T1000 (cell line): Measurements from ENCODE around the gene MTF1.
"Not testable (repeated sequence)": the region's sequence is repeated elsewhere in the genome, so short reads cannot be mapped to it uniquely, and the experiment has no call there.

Source experiments
- DNase-seq: peaks from one replicate; lab custom pipeline; 2025; ENCODE audit warnings: mixed read lengths; lab: John Stamatoyannopoulos, UW

The MTF1 gene

DNA sequence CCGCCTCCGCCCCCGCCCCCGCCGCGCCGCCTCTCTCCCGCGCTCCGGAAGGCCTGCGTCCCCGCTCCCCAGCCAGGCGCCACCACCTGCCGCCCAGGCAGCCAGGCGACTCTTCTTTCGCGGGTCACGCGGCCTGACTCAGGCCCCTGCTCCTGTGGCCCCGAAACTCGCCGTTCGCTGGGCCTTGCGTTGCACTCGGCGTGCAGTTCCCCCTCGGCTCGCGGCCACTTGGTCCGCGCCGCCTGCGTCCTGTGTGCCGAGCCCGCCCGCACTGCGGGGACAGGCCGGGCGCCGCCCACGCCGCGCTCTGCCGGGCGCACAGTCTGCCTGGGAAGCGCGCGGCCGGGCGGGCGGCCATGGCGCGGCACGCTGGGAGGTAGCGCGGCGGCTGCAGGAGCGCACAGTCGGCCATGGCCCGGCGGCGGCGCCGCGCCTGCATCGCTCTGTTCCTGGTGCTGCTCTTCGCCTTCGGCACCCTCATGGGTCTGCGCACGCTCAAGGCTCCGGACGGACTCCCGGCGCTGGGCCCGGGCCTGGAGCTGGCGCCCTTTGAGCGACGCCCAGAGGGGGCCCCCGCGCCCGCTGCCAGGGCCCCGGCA is 65.5 kb downstream of the MTF1 start, which contains the start of gene MANEAL:
Gene MANEAL (plus strand): TSS at position 75 of the 599 bp plus-strand sequence. CDS start 336 bp downstream, at position 411.
- DNase-seq: peak; percentile 54

DNA sequence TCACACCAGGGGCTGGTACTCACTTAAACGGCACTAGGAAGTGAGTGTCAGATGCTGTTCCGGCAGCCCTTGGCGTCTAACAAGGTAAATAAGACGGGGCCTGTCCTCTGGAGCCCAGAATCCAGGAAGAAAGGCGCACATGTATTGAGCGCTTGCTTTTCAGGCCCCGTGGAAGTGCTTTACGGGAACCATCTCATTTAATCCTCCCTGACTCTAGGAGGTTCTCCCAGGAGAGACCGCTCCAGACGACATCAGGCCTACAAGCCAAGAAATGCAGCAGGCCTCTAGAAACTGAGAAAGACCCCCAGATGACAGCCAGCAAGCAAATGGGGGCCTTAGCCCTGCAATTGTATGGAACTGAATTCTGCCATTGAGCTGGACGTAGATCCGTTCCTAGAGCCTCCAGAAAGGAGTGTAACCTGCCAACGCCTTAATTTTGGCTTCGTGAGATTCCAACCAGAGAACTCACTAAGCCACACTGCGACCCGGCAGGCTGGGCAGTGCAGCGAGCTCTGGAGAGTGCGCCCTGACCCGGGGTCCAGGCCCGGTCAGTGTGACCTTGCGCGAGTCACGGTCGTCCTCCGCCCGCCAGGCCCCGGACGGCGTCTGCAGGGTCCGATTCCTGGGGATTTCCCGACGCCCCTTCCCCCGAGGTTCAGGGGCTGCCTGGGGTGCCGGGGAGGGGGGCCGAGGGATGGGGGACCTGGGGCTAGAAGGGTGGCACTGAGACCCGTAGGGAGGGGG is 66.3 kb downstream of the MTF1 start:
- no peak for DNase-seq

DNA sequence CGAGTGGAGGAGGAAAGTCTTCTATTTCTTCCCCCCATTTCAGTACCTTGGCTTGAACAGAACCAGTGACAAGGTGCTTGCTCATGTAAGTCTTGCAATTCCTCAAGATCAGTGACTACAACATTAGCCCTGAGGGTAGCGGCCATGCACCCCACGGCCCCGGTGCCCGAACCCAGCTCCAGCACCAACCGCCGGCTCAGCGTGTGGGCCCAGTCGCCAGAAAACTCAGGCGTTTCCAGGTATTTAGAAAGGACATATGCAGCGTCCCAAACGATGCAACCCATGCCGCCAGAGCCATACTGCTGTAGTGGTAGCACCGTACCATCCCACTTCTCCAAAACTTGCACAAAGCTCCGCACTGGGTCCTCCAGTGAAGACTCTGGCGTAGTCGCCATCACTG is 76.9 kb downstream of the MTF1 start:
- no peak for DNase-seq

DNA sequence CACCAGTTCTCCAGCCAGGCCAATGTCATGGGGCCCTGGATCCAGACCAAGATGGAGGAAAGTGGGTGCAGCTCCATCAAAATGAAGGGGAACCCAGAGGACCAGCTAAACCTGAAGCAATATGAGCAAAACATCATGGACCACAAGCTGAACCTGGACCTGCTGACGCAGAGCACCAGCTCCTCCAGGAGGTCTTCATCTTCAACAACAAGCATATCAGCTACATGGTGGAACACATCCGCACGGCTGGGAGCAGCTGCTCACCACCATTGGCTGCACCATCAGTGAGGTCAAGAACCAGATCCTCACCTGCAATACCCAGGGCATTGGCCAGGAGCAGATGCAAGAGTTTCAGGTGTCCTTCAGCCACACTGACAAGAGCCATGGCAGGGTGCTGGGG is 80.7 kb downstream of the MTF1 start:
- no peak for DNase-seq

DNA sequence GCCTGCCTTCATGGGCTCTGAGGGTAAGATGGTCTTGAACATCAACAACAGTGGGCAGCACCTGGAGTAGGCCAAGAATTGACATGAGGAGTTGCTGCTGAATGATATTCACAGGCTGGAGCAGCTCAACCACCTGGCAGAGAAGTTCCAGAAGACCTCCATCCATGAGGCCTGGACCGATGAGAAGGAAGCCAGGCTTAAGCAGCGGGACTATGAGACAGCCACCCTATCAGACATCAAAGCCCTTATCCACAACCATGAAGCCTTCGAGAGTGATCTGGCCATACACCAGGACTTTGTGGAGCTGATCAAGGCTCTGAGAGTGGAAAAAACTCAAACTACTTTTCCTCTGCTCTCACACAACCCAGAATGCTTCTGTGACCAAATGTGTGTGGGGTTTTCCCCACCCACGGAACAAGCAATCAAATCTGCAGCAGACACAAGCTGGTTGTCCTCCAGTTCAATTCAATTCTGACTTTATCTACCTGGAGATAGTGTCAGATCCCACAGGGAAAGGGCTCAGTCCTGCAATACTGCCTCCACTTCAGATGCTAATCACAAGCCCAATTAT is 82.4 kb downstream of the MTF1 start:
- DNase-seq: no peak

DNA sequence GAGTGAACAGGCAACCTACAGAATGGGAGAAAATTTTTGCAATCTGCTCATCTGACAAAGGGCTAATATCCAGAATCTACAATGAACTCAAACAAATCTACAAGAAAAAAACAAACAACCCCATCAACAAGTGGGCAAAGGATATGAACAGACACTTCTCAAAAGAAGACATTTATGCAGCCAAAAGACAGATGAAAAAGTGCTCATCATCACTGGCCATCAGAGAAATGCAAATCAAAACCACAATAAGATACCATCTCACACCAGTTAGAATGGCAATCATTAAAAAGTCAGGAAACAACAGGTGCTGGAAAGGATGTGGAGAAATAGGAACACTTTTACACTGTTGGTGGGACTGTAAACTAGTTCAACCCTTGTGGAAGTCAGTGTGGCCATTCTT is 88.0 kb downstream of the MTF1 start:
- DNase-seq: not testable (repeated sequence)

DNA sequence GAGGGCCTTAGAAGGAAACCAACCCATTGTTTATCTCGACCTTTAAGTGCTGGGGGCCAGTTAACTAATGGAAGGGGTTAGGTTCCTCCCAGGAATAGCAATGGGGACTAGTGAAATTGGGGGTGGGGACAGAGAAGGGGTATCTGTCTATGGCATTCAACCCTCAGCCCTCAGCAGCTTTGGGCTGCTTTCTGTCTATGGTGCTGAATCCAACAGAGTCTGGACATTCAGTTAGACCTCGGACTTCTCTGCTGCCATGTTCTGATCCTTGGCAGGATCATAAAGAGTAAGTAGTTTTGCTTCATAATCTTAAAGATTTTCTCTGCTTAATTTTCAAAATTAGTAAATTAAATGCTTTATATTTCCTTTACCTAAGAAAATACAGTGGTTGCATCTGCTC is 91.9 kb downstream of the MTF1 start:
- no peak for DNase-seq

DNA sequence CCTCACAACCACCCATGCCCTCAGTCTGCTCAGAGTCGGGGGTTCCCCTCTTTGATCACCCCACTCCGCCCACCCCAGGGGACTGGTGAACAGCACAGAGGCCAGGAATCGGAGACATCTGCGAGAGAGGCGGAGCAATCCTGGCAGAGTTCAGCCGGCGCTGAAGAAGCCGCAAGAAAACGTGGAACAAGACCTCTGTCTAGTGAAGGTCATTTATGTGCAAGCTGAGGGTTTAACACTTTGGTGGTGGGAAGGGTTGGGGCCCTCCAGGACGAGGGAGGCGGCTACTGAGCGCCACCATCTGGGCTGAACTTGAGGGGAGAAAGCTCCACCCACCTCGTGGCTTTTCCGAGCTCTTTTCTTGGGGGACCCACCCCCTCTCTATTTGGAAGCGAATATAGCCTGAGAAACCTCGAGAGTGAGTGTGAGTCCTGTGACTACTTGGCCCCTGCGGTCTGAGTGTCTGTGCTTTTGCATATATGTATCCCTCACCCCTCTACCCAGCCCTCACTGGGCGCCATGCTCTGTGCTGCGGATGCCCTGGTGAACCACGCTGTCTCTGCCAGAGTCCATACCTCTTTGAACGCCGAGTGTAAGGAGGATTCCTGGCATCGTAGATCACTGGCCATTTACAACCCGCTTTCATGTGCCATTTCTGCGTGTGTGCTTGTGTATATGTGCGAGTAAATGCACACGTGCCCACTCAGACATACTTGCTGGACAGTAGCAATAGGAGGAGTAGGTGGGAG is 93.3 kb downstream of the MTF1 start:
- DNase-seq: no peak

DNA sequence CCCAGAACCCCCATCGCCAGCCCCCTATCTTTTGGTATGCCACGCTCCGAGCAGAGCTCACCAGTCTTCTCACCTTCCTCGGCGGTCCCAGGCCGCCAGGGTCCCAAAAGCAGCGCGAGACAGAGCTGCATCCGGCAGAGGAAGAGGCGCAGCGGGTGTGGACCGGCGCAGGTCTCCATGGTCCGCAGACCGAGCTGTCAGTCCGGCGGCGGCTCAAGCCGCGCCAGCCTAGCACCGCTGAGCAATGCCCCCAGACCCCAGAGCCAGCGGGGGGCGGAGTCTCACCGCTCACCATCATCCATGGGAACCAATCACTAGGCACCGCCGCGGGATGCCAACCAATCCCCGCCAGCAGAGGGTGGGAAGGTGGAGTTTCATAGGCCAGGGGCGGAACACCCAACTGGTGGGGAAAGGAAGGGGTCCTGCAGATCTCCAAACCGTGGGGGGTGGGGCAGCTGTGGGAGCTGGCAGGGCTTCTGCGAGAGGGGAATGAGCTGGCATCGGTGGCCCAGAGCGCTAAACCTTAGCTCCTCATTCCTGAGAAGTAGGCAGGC is 94.4 kb downstream of the MTF1 start, which contains the start of gene EPHA10:
Gene EPHA10 (minus strand): TSS at position 233 of the 554 bp plus-strand sequence. CDS start 54 bp downstream, at position 179.
- DNase-seq: no peak

DNA sequence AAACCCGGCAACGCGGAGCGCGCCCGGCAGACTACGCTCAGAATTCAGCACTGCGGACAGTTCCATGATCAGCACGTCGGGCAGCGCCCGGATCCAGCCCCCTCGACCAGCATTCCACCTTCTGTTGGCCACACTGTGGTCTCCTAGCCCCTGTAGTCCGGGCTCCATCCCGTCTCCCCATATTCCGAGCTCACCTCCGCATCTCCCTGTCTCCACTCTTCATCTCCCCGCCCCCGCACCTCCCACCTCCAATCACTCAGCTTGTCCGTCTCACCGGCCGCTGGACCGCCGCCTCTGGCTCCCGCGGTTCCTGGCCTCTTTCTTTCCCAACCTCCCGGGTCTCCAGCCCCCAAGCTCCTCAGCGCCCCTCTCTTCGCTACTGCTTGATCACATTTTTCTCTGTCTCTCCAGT is 95.0 kb downstream of the MTF1 start:
- no peak for DNase-seq

DNA sequence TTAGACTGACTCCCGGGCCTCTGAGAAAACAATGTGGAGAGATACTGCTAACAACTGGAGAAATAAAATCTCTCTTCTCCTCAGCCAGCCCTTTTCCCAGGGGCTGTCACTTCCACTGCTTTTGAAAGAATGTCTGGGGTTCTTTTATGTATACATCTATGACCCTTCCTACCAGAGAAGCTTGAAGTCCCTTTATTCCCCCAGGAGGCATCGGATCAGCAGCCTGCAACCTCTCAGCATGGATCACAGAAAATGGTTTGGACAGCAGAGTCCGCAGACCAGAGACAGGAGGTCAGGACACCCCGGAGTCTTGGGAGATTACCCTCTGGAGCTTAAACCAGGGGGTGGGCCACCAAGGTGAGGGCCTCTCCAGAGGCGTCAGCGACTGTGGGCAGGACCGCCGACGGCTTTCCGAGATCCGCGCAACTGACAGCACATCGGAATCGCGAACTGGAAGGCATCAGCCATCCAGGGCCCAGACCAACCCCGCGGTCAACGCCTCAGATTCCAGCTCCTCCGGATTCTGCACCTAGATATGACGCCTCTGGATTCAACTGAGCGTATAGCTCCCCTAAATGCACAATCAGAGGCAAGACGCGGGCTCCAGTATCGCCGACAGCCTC is 95.5 kb downstream of the MTF1 start:
- DNase-seq: no peak

DNA sequence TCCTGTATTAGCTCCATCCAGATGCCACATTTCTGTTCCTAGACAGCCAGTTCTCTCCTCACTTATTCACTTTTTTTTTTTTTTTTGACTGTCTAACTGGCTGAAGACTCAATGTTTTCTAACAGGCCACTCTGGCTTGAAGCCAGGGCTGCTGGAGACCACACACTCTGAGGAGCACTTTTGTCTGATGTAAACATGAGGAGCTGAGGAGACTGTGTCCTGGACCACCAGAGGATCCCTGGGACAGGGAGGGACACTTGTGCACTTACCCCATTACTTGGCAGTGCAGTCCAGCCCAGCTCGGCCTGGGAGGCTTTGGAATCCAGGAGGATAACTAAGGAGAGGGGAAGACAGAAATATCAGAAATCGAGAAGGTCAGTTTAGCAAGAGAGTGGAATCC is 96.9 kb downstream of the MTF1 start:
- DNase-seq: no peak

DNA sequence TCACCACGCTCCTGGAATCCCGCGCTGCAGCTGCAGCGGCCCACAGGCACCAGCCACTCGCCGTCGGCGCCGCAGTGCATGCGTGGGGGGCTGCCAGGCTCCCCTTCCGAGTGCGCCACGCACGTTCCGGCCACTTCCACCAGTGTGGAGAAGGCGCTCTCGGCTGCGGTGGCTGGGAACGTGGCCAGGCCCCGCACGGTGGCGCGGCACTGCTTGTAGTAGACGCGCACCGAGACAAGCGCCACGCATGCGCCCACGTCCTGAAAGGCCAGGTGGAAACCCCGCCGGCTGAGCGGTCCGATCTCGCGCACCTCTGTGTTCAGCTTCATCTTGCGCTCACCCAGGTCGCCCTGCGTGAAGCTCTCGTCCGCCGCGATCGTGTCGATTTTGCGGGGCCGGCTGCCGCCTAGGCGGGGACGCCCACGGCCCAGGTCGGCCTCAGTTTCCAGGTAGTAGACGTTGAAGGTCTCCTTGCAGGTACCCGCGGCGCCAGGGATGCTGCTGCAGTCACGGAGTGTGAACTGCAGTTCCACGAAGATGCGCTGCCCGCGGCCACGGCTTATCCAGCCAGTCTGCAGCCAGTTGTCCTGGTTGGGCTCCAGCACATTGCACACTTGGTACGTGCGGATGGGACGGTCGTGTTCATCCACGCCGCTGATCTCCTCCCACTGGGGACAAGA is 97.8 kb downstream of the MTF1 start:
- no peak for DNase-seq
